ENCODE results near the gene MYCBP2. TPM values are rescaled to one million over a fixed set of nuclear protein-coding genes. Genes with fewer than 3 reads are reported as not detected.
A peak's percentile ranks its signal among the peaks of the same experiment; 100 is the strongest.

The MYCBP2 gene
- polyA plus RNA-seq, 1 of the 3 experiments (the other 2 are of a cell fraction) = 18.5 TPM

GRCh38 chr13:77325371-77325980, 1.4 kb downstream of the MYCBP2 start:
- peak overlapping the region; percentile 74 for H3K9ac ChIP-seq
- WGBS (ENCODE audit: low lambda C conversion rate) = 25% methylated on average over 11 of the region's 11 CpGs
- H3K79me2 ChIP-seq (ENCODE audit: insufficient read depth) = peaks cover 60% of the 10 kb centered on the region
- peaks cover 40% of the 10 kb centered on the region for H4K20me1 ChIP-seq (ENCODE audit: insufficient read depth)
- peak overlapping the region; percentile 93 for H3K4me2 ChIP-seq
- no peaks in the 10 kb centered on the region for H3K36me3 ChIP-seq (replicated peaks in 1 of 2; ENCODE audit: control insufficient read depth in 1 of 2, insufficient read depth in 2 of 2, low read length in 1 of 2)
- peak; percentile 6 for DNase-seq
- ChIA-PET POLR2A (interaction anchor here (1.0 to 1.8 kb wide), 3 partner anchors 49 to 154 kb away, joined by 3 to 6 read pairs (median 4); no protein-coding TSS in a partner anchor), CTCF (interaction anchor here (0.6 to 5.9 kb wide), 7 partner anchors 9 to 156 kb away, joined by 3 to 44 read pairs (median 3); no protein-coding TSS in a partner anchor)
- H3F3A ChIP-seq (replicated peaks; ENCODE audit: insufficient read depth) = peaks cover 6% of the 10 kb centered on the region
- no peak overlapping the region; a peak in 1 of 4 replicates for H3K27ac ChIP-seq (ENCODE audit: low read depth in 2 of 2, low read length in 1 of 2)
- peak overlapping the region; percentile 87; the same call in 1 of the 2 replicates for H2AFZ ChIP-seq (ENCODE audit: low read depth)
- no peaks in the 10 kb centered on the region for H3K9me2 ChIP-seq
- peak overlapping the region; percentile 89 to 95 for H3K4me3 ChIP-seq (ENCODE audit: low read depth in 2 of 2, low read length in 1 of 2)
- no peak for TF ChIP-seq NRF1 (IDR thresholded peaks at IDR 0.05; ENCODE audit: low read depth, low read length)
- TF ChIP-seq RFX5 (IDR thresholded peaks at IDR 0.05; ENCODE audit: low read length) = no peak
- no peak for TF ChIP-seq EP300 (IDR thresholded peaks at IDR 0.05; ENCODE audit: borderline replicate concordance in 1 of 2, low read depth in 1 of 2, low read length in 1 of 2)
- no peaks in the 10 kb centered on the region for H3K27me3 ChIP-seq (ENCODE audit: insufficient read depth)
- H3K4me1 ChIP-seq (ENCODE audit: control insufficient read depth in 1 of 2, insufficient read depth in 2 of 2, low read depth in 1 of 2, low read length in 1 of 2) = peaks cover 13 to 17% of the 10 kb centered on the region in 2 experiments; a peak in 3 of 4 replicates
- no peaks in the 10 kb centered on the region for H3K9me3 ChIP-seq

DNA sequence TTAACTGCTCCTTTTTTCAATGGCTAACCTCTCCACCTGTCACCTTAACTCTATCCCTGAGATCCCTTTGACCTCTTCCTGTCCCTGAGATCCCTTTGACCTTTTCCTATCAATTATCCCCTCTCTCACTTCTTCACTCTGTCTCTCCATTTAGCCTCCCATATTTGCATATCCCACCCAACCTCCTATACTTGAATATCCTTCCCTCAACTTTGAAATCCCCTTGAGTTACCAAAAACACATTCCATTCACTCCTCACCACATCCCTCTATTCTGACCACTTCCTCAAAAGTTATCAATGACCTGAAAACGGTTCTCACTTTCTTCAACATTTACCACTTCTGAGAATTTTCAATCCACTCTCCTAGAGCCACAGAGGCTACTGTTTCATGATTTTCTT, 3.0 kb downstream of the MYCBP2 start:
- TF ChIP-seq, protein P1, sequence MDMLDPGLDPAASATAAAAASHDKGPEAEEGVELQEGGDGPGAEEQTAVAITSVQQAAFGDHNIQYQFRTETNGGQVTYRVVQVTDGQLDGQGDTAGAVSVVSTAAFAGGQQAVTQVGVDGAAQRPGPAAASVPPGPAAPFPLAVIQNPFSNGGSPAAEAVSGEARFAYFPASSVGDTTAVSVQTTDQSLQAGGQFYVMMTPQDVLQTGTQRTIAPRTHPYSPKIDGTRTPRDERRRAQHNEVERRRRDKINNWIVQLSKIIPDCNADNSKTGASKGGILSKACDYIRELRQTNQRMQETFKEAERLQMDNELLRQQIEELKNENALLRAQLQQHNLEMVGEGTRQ (IDR thresholded peaks at IDR 0.05; ENCODE audit: borderline replicate concordance, low read depth, low read length) = no peak
- no peak for TF ChIP-seq MEF2A (IDR thresholded peaks at IDR 0.05; ENCODE audit: borderline replicate concordance, low read depth)
- TF ChIP-seq REST (IDR thresholded peaks at IDR 0.05; ENCODE audit: low read depth, low read length) = no peak
- TF ChIP-seq TAF1 (IDR thresholded peaks at IDR 0.05; ENCODE audit: borderline replicate concordance, low read depth, low read length) = no peak
- TF ChIP-seq PBX3 (IDR thresholded peaks at IDR 0.05) = no peak
- TF ChIP-seq TEAD4 (IDR thresholded peaks at IDR 0.05; ENCODE audit: borderline replicate concordance, insufficient read depth) = no peak
- TF ChIP-seq FOXM1 (IDR thresholded peaks at IDR 0.05; ENCODE audit: low read depth) = no peak
- no peak for TF ChIP-seq GABPA (IDR thresholded peaks at IDR 0.05; ENCODE audit: low read depth)
- TF ChIP-seq TCF12 (IDR thresholded peaks at IDR 0.05) = no peak
- TF ChIP-seq NFIC (IDR thresholded peaks at IDR 0.05; ENCODE audit: borderline replicate concordance) = no peak
- no peak for TF ChIP-seq EZH2phosphoT487 (IDR thresholded peaks at IDR 0.05; ENCODE audit: borderline replicate concordance, low read depth)
- TF ChIP-seq MXI1 (IDR thresholded peaks at IDR 0.05; ENCODE audit: low read depth, low read length) = no peak
- H2AFZ ChIP-seq (ENCODE audit: low read depth) = no peak overlapping the region
- H3F3A ChIP-seq (replicated peaks; ENCODE audit: insufficient read depth) = no peaks in the 10 kb centered on the region
- no peak overlapping the region for H3K4me3 ChIP-seq (ENCODE audit: low read depth in 2 of 2, low read length in 1 of 2)
- no peak overlapping the region for H3K27ac ChIP-seq (ENCODE audit: low read depth in 2 of 2, low read length in 1 of 2)
- H3K4me2 ChIP-seq = no peak overlapping the region
- ChIA-PET CTCF (no interaction called here), POLR2A (no interaction called here)
- H3K9me2 ChIP-seq = no peaks in the 10 kb centered on the region
- H3K36me3 ChIP-seq (replicated peaks in 1 of 2; ENCODE audit: control insufficient read depth in 1 of 2, insufficient read depth in 2 of 2, low read length in 1 of 2) = no peaks in the 10 kb centered on the region
- H3K9me3 ChIP-seq = no peaks in the 10 kb centered on the region
- H3K4me1 ChIP-seq (ENCODE audit: control insufficient read depth in 1 of 2, insufficient read depth in 2 of 2, low read depth in 1 of 2, low read length in 1 of 2) = peaks cover 13 to 21% of the 10 kb centered on the region in 2 experiments; a peak in 3 of 4 replicates
- WGBS (ENCODE audit: low lambda C conversion rate) = 91% methylated on average over 1 of the region's 1 CpG
- DNase-seq = no peak
- H3K27me3 ChIP-seq (ENCODE audit: insufficient read depth) = no peaks in the 10 kb centered on the region
- H3K79me2 ChIP-seq (ENCODE audit: insufficient read depth) = peaks cover 76% of the 10 kb centered on the region
- peaks cover 49% of the 10 kb centered on the region for H4K20me1 ChIP-seq (ENCODE audit: insufficient read depth)
- H3K9ac ChIP-seq = no peak overlapping the region
